Mesenteric fat pad (tissue), 1 donor: Measurements from ENCODE around the gene ARHGEF35. TPM values are rescaled to one million over a fixed set of nuclear protein-coding genes. Genes with fewer than 3 reads are reported as not detected.
"Not testable (repeated sequence)": the region's sequence is repeated elsewhere in the genome, so short reads cannot be mapped to it uniquely, and the experiment has no call there.

Experiments used
- DNase-seq: peaks from one replicate; pipeline ENCODE4 v3.0.0-alpha.2; 2020; ENCODE audit warnings: low spot score
- total RNA-seq: library from RNA; stranded (reverse); fragmentation: NEBNext Ultra II Directional; extraction: Animal tissue kit (Norgen Biotek cat#: 25700); gene quantifications from one replicate; pipeline ENCODE4 v1.2.1, GENCODE V29; 2021
- donor health status: DM: yes; HTN: yes; CAD: no.

ARHGEF35 gene
- total RNA-seq, 1 donor from 2014 or later, result 7.2 TPM

- DNase-seq, result not testable (repeated sequence)
Observed at GRCh38 chr7:144179165-144179479, 16.5 kb downstream of the ARHGEF35 start.

- DNase-seq, result not testable (repeated sequence)
Observed at GRCh38 chr7:144178380-144179164, 17.1 kb downstream of the ARHGEF35 start.

- DNase-seq, result no peak
Observed at GRCh38 chr7:144174613-144175012, 21.0 kb downstream of the ARHGEF35 start.

GRCh38 chr7:144171594-144172350, 23.9 kb downstream of the ARHGEF35 start:
- not testable (repeated sequence) for DNase-seq

GRCh38 chr7:144164784-144165183, 30.8 kb downstream of the ARHGEF35 start:
- no peak for DNase-seq

- no peak for DNase-seq
Observed at GRCh38 chr7:144158861-144159260, 36.8 kb downstream of the ARHGEF35 start.

GRCh38 chr7:144148224-144148827, 47.3 kb downstream of the ARHGEF35 start:
- DNase-seq, result no peak

- no peak for DNase-seq
Observed at GRCh38 chr7:144144426-144144825, 51.2 kb downstream of the ARHGEF35 start.

DNA sequence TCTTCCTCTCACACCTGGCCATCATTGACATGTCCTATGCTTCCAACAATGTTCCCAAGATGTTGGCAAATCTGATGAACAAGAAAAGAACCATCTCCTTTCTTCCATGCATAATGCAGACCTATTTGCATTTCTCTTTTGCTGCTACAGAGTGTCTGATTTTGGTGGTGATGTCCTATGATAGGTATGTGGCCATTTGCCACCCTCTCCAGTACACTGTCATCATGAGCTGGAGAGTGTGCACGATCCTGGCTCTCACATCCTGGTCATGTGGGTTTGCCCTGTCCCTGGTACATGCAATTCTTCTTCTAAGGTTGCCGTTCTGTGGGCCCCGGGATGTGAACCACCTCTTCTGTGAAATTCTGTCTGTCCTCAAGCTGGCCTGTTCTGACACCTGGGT, 53.4 kb downstream of the ARHGEF35 start:
- no peak for DNase-seq

- DNase-seq, result no peak
Observed at GRCh38 chr7:144137501-144137900, 58.1 kb downstream of the ARHGEF35 start.

Other genes with a start within 250 kb of the ARHGEF35 start
- gene OR2F1, start 241.0 kb downstream of the ARHGEF35 start, total RNA-seq, result not detected
- gene OR6B1, start 195.5 kb downstream of the ARHGEF35 start, total RNA-seq, result not detected
- not detected for gene OR2A5, start 146.9 kb downstream of the ARHGEF35 start, total RNA-seq
- gene OR2A25, start 126.0 kb downstream of the ARHGEF35 start, total RNA-seq, result not detected
- gene OR2A12, start 109.6 kb downstream of the ARHGEF35 start, total RNA-seq, result not detected
- not detected for gene OR2A2, start 86.2 kb downstream of the ARHGEF35 start, total RNA-seq
- gene OR2A14, start 72.7 kb downstream of the ARHGEF35 start, total RNA-seq, result not detected
- 0.58 TPM for gene CTAGE4, start 12.4 kb downstream of the ARHGEF35 start, total RNA-seq
- not detected for gene OR2A42, start 43.8 kb upstream of the ARHGEF35 start, total RNA-seq
- 3.8 TPM for gene OR2A7, start 69.0 kb upstream of the ARHGEF35 start, total RNA-seq
- 0.71 TPM for gene CTAGE8, start 73.5 kb upstream of the ARHGEF35 start, total RNA-seq
- 0.16 TPM for gene OR2A1, start 116.6 kb upstream of the ARHGEF35 start, total RNA-seq
- gene ARHGEF5, start 159.6 kb upstream of the ARHGEF35 start, total RNA-seq, result 9.4 TPM
- not detected for gene NOBOX, start 207.9 kb upstream of the ARHGEF35 start, total RNA-seq